HUDEP-2 (cell line): ENCODE measurements around the gene TMEM74B.
"Not testable (repeated sequence)": the region's sequence is repeated elsewhere in the genome, so short reads cannot be mapped to it uniquely, and the experiment has no call there.

Experiments
- DNase-seq, 76 experiments: peaks; one replicate each; lab custom pipeline; 2025; ENCODE audit not compliant: unreplicated experiment in 76 of 76; lab: John Stamatoyannopoulos, UW

TMEM74B gene

GRCh38 chr20:1150968-1151367 is 33.8 kb downstream of the TMEM74B start:
- no peak for DNase-seq

DNA sequence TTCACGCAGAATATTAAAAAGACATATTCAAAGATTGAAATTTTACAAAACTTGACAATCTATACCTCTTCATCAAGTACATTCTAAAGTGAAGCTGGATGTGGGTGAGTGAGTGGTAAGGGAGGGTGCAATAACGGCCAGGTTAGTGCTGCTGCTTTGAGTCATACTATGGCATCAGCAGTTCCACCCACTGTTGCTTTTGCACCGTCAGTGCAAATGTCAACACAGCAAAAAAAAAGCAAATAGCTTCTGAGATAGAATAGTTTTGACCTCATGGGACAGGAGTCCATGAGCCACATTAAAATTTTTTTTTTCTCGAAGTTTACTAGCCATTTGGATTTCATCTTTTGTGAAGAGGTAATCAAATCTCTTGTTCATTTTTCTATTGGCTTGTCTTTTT is 34.6 kb downstream of the TMEM74B start:
- no peak for DNase-seq

- not testable (repeated sequence) for DNase-seq
Observed at GRCh38 chr20:1149812-1150211, 35.0 kb downstream of the TMEM74B start.

GRCh38 chr20:1146957-1147356 is 37.8 kb downstream of the TMEM74B start:
- no peak for DNase-seq

DNA sequence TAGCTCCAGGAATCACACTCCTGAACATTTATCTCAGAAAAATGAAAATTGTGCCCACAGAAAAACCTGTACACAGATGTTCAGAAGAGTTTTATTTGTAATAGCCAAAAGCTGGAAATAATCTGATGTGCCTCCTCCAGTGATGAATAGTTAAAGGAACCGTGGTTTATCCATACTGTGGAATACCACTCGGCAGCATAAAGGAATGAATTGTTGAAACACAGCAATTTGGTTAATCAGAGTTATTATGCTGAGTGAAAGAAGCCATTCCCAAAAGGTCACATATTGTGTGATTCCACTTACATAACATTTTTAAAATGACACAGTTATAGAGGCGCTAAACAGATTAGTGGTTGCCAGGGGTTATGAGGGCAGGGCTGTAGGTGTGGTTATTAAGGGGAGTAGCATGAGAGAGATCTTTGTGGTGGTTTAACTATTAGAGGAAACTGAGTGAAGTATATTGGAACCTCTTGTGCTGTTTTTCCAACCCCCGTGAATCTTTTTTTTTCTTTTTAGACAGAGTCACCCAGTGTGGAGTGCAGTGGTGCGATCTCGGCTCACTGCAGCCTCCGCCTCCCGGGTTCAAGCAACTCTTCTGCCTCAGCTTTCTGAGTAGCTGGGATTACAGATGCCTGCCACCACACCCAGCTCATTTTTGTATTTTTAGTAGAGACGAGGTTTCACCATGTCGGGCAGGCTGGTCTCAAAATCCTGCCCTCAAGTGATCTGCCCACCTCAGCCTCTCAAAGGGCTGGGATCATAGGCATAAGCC is 40.2 kb downstream of the TMEM74B start:
- no peak for DNase-seq

DNA sequence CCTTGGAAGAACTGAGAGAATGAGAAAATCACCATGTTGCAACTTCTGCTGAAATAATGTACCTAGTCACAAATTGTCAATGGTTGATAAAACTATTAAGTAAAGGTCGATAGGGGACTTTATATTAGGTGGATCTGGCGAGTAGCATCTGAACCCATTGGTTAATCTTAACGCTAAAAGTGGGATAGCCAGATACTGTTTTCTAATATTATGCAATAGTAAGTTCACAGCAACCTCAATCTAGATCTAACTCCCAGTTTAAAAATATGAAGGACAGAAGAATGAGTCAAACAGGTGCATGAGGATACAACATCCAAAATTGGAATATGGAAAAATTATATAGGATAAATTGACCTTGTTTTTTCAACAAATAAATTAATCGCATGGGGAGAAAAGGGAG is 47.5 kb downstream of the TMEM74B start:
- DNase-seq, result no peak

GRCh38 chr20:1134836-1135235 is 49.9 kb downstream of the TMEM74B start:
- DNase-seq, result no peak

DNA sequence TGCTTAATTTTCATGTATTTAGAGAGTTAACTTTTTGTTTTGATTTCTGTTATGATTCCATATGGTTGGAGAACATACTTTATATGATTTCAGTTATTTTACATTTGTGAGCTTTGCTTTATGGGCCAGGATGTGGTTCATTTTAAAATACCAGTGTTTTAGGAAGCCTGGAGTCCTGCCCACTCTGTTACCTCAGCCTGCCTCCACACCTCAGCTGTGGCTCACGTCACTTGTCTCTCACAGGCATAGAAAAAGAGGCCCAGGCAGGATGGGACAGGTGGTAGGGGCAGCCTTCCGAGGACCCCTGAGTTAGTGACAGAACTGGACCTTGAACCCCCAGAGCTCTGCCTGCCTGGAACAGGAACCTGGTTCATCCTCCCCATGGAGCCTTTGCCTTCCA is 50.4 kb downstream of the TMEM74B start:
- no peak for DNase-seq

DNA sequence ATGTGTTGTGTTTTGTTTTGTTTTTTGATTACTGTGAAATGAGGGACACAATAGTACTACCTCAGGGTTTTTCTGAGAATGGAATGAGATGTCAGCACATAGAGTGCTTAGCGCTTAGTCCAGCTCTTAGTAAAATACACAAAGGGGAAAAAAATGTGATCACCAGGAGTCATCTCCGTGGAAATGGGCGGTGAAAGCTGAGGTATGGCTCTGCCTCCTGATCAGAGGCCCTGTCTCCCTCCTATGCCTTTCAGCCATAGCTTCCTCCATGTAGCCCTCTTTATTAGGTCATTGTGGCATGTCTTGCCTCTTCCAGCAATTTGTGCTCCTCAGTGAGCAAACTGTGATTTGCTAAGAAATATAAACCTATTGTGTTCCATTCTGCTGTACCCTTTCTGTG is 53.4 kb downstream of the TMEM74B start:
- no peak for DNase-seq

- DNase-seq, result peak in 30 of 76 experiments; percentile 5 to 61 (median 22)
Observed at GRCh38 chr20:1130847-1131246, 53.9 kb downstream of the TMEM74B start.
